Panc1 (cell line): ENCODE results near the gene VIT. TPM values are rescaled to one million over a fixed set of nuclear protein-coding genes. Genes with fewer than 3 reads are reported as not detected.

Source experiments
- ATAC-seq: fragments of 200-7000 bp; cut with Tn5 transposase; 2 replicates; pipeline ENCODE4 v1.9.1; 2020; ENCODE audit warnings: mild to moderate bottlenecking, moderate library complexity
- BruUV-seq: library from RNA; stranded (reverse); fragments of 400-500 nt; replicated peaks from 2 replicates; lab custom pipeline; 2021; lab: Mats Ljungman, UMichigan
- CTCF ChIA-PET: fragments of 300-600 bp; sonication (Branson Sonifier 250); formaldehyde crosslinking; loops from one replicate; lab custom pipeline; 2022; ENCODE audit warnings: antibody characterized with exemption; lab: Charles Lee
- POLR2A ChIA-PET: fragments of 300-600 bp; sonication (Branson Sonifier 250); formaldehyde crosslinking; loops from one replicate; lab custom pipeline; 2022; ENCODE audit warnings: antibody characterized with exemption; lab: Charles Lee
- DNase-seq: peaks from one replicate; pipeline ENCODE4 v3.0.0-alpha.2; 2010; ENCODE audit warnings: low read depth, low spot score
- H3K27ac ChIP-seq: 2 replicates; pipeline ENCODE4 v1.5.1; 2011; ENCODE audit warnings: mild to moderate bottlenecking, low read length, inconsistent platforms
- H3K27me3 ChIP-seq: fragments of 200-500 bp; sonication (Bioruptor generic); 2 replicates; pipeline ENCODE4 v1.6.0; 2014; ENCODE audit warnings: low read length, inconsistent platforms; ENCODE audit not compliant: control insufficient read depth, insufficient read depth
- H3K36me3 ChIP-seq: fragments of 200-500 bp; sonication (Bioruptor generic); 2 replicates; pipeline ENCODE4 v1.5.1; 2014; ENCODE audit warnings: inconsistent platforms, mild to moderate bottlenecking, low read length, moderate library complexity; ENCODE audit not compliant: control insufficient read depth, insufficient read depth
- H3K4me1 ChIP-seq: 2 replicates; pipeline ENCODE4 v1.5.1; 2011; ENCODE audit warnings: inconsistent platforms, mild to moderate bottlenecking, low read length, moderate library complexity; ENCODE audit not compliant: control insufficient read depth, insufficient read depth
- H3K4me3 ChIP-seq, 2 experiments: 2 replicates each; pipeline ENCODE4 v1.5.1; 2011 to 2012; ENCODE audit warnings: low read depth in 2 of 2, low read length in 2 of 2, mild to moderate bottlenecking in 2 of 2, inconsistent platforms in 1 of 2, moderate library complexity in 1 of 2
- H3K9me3 ChIP-seq: fragments of 200-500 bp; sonication (Bioruptor generic); 2 replicates; pipeline ENCODE4 v1.5.1; 2014; ENCODE audit warnings: low read depth, mild to moderate bottlenecking, inconsistent platforms, low read length, moderate library complexity; ENCODE audit not compliant: control insufficient read depth, insufficient read depth
- CTCF ChIP-seq: fragments of 450-650 bp; IDR thresholded peaks from 2 replicates; pipeline ENCODE4 v1.5.1; 2017; ENCODE audit warnings: mild to moderate bottlenecking
- POLR2AphosphoS5 ChIP-seq: IDR thresholded peaks from 2 replicates; pipeline ENCODE4 v1.6.1; 2012; ENCODE audit warnings: mild to moderate bottlenecking, low read depth, low read length, moderate library complexity
- SIN3A ChIP-seq: IDR thresholded peaks from 2 replicates; pipeline ENCODE4 v1.6.1; 2012; ENCODE audit warnings: low read depth, mild to moderate bottlenecking, low read length, moderate library complexity, borderline replicate concordance; ENCODE audit not compliant: insufficient read depth
- TCF7L2 ChIP-seq: IDR thresholded peaks from 2 replicates; pipeline ENCODE4 v1.6.1; 2011; ENCODE audit warnings: mild to moderate bottlenecking, low read depth, low read length, inconsistent platforms
- in situ Hi-C: cut with HindIII; loops from 2 replicates; pipeline ENCODE4 v1.10.0; 2016; ENCODE audit warnings: low sequenced_read_pairs, low pct_unique_long_range_greater_than_20kb
- intact Hi-C: fragments of 100-400 bp; cut with micrococcal nuclease; formaldehyde crosslinking; loops from one replicate; pipeline ENCODE4 v1.10.0; 2022; ENCODE audit not compliant: unreplicated experiment
- total RNA-seq: library from RNA; stranded (reverse); gene quantifications from one replicate; pipeline ENCODE4 v1.2.1, GENCODE V29; 2021; ENCODE audit not compliant: unreplicated experiment
- TF ChIP-seq, protein P1 (sequence below), 2 experiments: IDR thresholded peaks; 2 replicates each; pipeline ENCODE4 v1.6.1; 2011 to 2012; ENCODE audit warnings: low read depth in 2 of 2, control low read depth in 1 of 2, low read length in 1 of 2, mild to moderate bottlenecking in 1 of 2, moderate library complexity in 1 of 2; ENCODE audit not compliant: insufficient read depth in 1 of 2

The VIT gene
- total RNA-seq, 1 experiment from 2014 or later = 0.77 TPM

DNA sequence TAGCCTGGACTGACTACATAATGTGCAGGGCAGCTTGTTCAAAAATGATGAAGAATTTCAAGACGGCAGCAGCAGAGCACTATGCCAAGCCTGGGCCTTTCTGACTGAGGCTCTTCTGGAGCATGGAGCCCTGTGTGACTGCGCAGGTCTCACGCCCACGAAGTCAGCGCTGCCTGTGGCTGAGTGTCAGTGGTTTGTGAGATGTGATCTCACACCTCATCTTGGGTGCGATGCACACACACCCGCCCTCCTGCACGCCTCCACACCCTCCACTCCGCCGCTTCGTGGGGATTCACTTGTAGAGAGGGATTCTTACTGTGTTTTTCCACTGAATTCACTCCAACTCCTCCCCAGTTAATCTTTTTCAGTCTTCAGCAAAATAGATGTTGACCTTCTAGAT lies 103.9 kb downstream of the VIT start:
- Histone ChIP-seq H3K4me1 (no peaks in the 10 kb centered on the region), H3K4me3 (no peak overlapping the region), H3K36me3 (no peaks in the 10 kb centered on the region), H3K9me3 (0 out of 2 replicates have a peak, but pooled peaks cover 3% of the 10 kb centered on the region), H3K27ac (no peak overlapping the region), H3K27me3 (no peaks in the 10 kb centered on the region)
- ChIA-PET CTCF (no interaction called here), POLR2A (no interaction called here)
- TF ChIP-seq POLR2AphosphoS5 (no peak), SIN3A (no peak), TCF7L2 (no peak), CTCF (no peak)
- TF ChIP-seq, protein P1, sequence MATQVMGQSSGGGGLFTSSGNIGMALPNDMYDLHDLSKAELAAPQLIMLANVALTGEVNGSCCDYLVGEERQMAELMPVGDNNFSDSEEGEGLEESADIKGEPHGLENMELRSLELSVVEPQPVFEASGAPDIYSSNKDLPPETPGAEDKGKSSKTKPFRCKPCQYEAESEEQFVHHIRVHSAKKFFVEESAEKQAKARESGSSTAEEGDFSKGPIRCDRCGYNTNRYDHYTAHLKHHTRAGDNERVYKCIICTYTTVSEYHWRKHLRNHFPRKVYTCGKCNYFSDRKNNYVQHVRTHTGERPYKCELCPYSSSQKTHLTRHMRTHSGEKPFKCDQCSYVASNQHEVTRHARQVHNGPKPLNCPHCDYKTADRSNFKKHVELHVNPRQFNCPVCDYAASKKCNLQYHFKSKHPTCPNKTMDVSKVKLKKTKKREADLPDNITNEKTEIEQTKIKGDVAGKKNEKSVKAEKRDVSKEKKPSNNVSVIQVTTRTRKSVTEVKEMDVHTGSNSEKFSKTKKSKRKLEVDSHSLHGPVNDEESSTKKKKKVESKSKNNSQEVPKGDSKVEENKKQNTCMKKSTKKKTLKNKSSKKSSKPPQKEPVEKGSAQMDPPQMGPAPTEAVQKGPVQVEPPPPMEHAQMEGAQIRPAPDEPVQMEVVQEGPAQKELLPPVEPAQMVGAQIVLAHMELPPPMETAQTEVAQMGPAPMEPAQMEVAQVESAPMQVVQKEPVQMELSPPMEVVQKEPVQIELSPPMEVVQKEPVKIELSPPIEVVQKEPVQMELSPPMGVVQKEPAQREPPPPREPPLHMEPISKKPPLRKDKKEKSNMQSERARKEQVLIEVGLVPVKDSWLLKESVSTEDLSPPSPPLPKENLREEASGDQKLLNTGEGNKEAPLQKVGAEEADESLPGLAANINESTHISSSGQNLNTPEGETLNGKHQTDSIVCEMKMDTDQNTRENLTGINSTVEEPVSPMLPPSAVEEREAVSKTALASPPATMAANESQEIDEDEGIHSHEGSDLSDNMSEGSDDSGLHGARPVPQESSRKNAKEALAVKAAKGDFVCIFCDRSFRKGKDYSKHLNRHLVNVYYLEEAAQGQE (IDR thresholded peaks at IDR 0.05; ENCODE audit: insufficient read depth in 1 of 2, low read depth in 2 of 2, low read length in 1 of 2) = no peak
- BruUV-seq = no TSS peak
- ATAC-seq (no peak), DNase-seq (no peak)
- in situ Hi-C loops (no loop called here), intact Hi-C loops (no loop called here)

- POLR2A ChIA-PET = no interaction called here
- DNase-seq = no peak
- no TSS peak for BruUV-seq
- H3K36me3 ChIP-seq = no peaks in the 10 kb centered on the region
- no peak overlapping the region for H3K27ac ChIP-seq
- no peak for ATAC-seq
- TF ChIP-seq CTCF (no peak), SIN3A (no peak)
- TF ChIP-seq, protein P1 (IDR thresholded peaks at IDR 0.05; ENCODE audit: insufficient read depth in 1 of 2, low read depth in 2 of 2, low read length in 1 of 2) = no peak
- in situ Hi-C loops = no loop called here
- H3K27me3 ChIP-seq = no peaks in the 10 kb centered on the region
- H3K4me1 ChIP-seq = no peaks in the 10 kb centered on the region
- CTCF ChIA-PET = no interaction called here
- H3K4me3 ChIP-seq = no peak overlapping the region
- 0 out of 2 replicates have a peak, but pooled peaks cover 3% of the 10 kb centered on the region for H3K9me3 ChIP-seq
- intact Hi-C loops = no loop called here
Observed at GRCh38 chr2:36801088-36801487, 104.6 kb downstream of the VIT start.
